Measurements from ENCODE around the gene ANO10.
"Not testable (repeated sequence)": the region's sequence is repeated elsewhere in the genome, so short reads cannot be mapped to it uniquely, and the experiment has no call there.

Gene ANO10

GRCh38 chr3:43515208-43515917, 106.4 kb downstream of the ANO10 start:
- no peak for DNase-seq

- DNase-seq: no peak
These were observed 108.9 kb downstream of the ANO10 start for GRCh38 chr3:43512754-43513404.

GRCh38 chr3:43506644-43507043, 115.2 kb downstream of the ANO10 start:
- DNase-seq: no peak

GRCh38 chr3:43505351-43505750, 116.5 kb downstream of the ANO10 start:
- DNase-seq: no peak

GRCh38 chr3:43503067-43503728, 118.6 kb downstream of the ANO10 start:
- no peak for DNase-seq

- no peak for DNase-seq
These were observed 122.6 kb downstream of the ANO10 start for GRCh38 chr3:43499256-43499655.

GRCh38 chr3:43497905-43498365, 123.9 kb downstream of the ANO10 start:
- DNase-seq: no peak

GRCh38 chr3:43497422-43497821, 124.4 kb downstream of the ANO10 start:
- DNase-seq: no peak

- no peak for DNase-seq
These were observed 125.0 kb downstream of the ANO10 start for GRCh38 chr3:43496740-43497375.

- DNase-seq: not testable (repeated sequence)
These were observed 128.9 kb downstream of the ANO10 start for GRCh38 chr3:43492932-43493331.

- not testable (repeated sequence) for DNase-seq
These were observed 130.0 kb downstream of the ANO10 start for GRCh38 chr3:43491807-43492206.

- DNase-seq: no peak
These were observed 131.1 kb downstream of the ANO10 start for GRCh38 chr3:43490640-43491185.

- no peak for DNase-seq
These were observed 131.9 kb downstream of the ANO10 start for GRCh38 chr3:43489930-43490329.

- DNase-seq: no peak
These were observed 135.9 kb downstream of the ANO10 start for GRCh38 chr3:43485931-43486330.

- no peak for DNase-seq
These were observed 136.8 kb downstream of the ANO10 start for GRCh38 chr3:43484926-43485488.

GRCh38 chr3:43481375-43481774, 140.4 kb downstream of the ANO10 start:
- DNase-seq: no peak

GRCh38 chr3:43478839-43479238, 143.0 kb downstream of the ANO10 start:
- not testable (repeated sequence) for DNase-seq

- DNase-seq: no peak
These were observed 143.6 kb downstream of the ANO10 start for GRCh38 chr3:43478118-43478785.

- DNase-seq: peak; percentile 56
These were observed 144.2 kb downstream of the ANO10 start for GRCh38 chr3:43477600-43477999.

- DNase-seq: no peak
These were observed 148.1 kb downstream of the ANO10 start for GRCh38 chr3:43473737-43474136.

- no peak for DNase-seq
These were observed 148.6 kb downstream of the ANO10 start for GRCh38 chr3:43473244-43473643.

- DNase-seq: no peak
These were observed 153.7 kb downstream of the ANO10 start for GRCh38 chr3:43468133-43468532.
